Dermis microvascular lymphatic vessel endothelial cell (primary cell): ENCODE measurements around the gene TSPAN11. TPM values are rescaled to one million over a fixed set of nuclear protein-coding genes. Genes with fewer than 3 reads are reported as not detected.
"Not testable (repeated sequence)": the region's sequence is repeated elsewhere in the genome, so short reads cannot be mapped to it uniquely, and the experiment has no call there.

Experiments used
- DNase-seq, 2 donors: peaks; one replicate each; pipeline versions ENCODE4 v3.0.0 to v3.0.0-alpha.2; 2010; ENCODE audit warnings: low read depth in 2 of 2
- total RNA-seq: library from RNA; depleted of rRNA; stranded (reverse); fragments of >200 nt; gene quantifications from 2 replicates; pipeline ENCODE4 v1.2.1, GENCODE V29; 2014

The TSPAN11 gene
- total RNA-seq, 1 donor from 2014 or later: 9.1 TPM

GRCh38 chr12:31001581-31002360 lies 75.2 kb downstream of the TSPAN11 start:
- DNase-seq: no peak

- DNase-seq: no peak
Observed at GRCh38 chr12:31002361-31002725, 75.8 kb downstream of the TSPAN11 start.

GRCh38 chr12:31002999-31003398 lies 76.5 kb downstream of the TSPAN11 start:
- DNase-seq: peak in 1 of 2 donors; percentile 42

GRCh38 chr12:31003861-31004640 lies 77.5 kb downstream of the TSPAN11 start:
- peak in 1 of 2 donors; percentile 47 for DNase-seq

- no peak for DNase-seq
Observed at GRCh38 chr12:31004666-31005065, 78.1 kb downstream of the TSPAN11 start.

- no peak for DNase-seq
Observed at GRCh38 chr12:31005256-31005943, 78.9 kb downstream of the TSPAN11 start.

GRCh38 chr12:31005944-31006361 lies 79.4 kb downstream of the TSPAN11 start:
- DNase-seq: peak; percentile 41 to 59

GRCh38 chr12:31006416-31007152 lies 80.0 kb downstream of the TSPAN11 start:
- no peak for DNase-seq

- DNase-seq: no peak
Observed at GRCh38 chr12:31007153-31007495, 80.6 kb downstream of the TSPAN11 start.

GRCh38 chr12:31007636-31008175 lies 81.2 kb downstream of the TSPAN11 start:
- no peak for DNase-seq

GRCh38 chr12:31008241-31008761 lies 81.8 kb downstream of the TSPAN11 start:
- no peak for DNase-seq

- no peak for DNase-seq
Observed at GRCh38 chr12:31008961-31009840, 82.7 kb downstream of the TSPAN11 start.

- no peak for DNase-seq
Observed at GRCh38 chr12:31009976-31010375, 83.4 kb downstream of the TSPAN11 start.

- no peak for DNase-seq
Observed at GRCh38 chr12:31011336-31011735, 84.8 kb downstream of the TSPAN11 start.

- DNase-seq: no peak
Observed at GRCh38 chr12:31011746-31012566, 85.4 kb downstream of the TSPAN11 start.

- DNase-seq: not testable (repeated sequence)
Observed at GRCh38 chr12:31012567-31012891, 86.0 kb downstream of the TSPAN11 start.

GRCh38 chr12:31015215-31015614 lies 88.7 kb downstream of the TSPAN11 start:
- no peak for DNase-seq

GRCh38 chr12:31016057-31016456 lies 89.5 kb downstream of the TSPAN11 start:
- DNase-seq: no peak

GRCh38 chr12:31017535-31017934 lies 91.0 kb downstream of the TSPAN11 start:
- DNase-seq: peak in 1 of 2 donors; percentile 50
